ENCODE measurements around the gene PBX3.

Gene PBX3

DNA sequence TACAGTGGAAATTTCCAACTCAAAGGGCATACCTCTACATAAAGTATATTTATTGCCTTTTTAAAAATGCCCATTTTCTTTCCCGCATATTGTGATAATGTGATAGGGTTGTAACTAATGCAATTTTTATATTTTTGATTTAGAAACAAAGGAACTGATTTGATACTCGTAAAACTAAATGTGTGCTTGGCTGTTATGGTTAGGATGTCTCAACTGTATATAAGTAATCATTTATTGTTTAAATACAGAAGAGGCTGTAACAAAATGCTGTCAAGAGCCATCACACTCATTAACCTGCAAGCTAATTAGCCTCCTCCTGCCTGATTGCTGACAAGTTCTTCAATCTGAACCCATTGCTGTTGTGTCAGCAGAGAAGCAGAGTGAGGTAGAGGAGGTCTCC is 149.2 kb downstream of the PBX3 start:
- H3K4me3 ChIP-seq (ENCODE audit: control insufficient read depth, low read depth, low read length): no peak overlapping the region
- no peak for DNase-seq (ENCODE audit: low read depth)
- TF ChIP-seq, protein P1, sequence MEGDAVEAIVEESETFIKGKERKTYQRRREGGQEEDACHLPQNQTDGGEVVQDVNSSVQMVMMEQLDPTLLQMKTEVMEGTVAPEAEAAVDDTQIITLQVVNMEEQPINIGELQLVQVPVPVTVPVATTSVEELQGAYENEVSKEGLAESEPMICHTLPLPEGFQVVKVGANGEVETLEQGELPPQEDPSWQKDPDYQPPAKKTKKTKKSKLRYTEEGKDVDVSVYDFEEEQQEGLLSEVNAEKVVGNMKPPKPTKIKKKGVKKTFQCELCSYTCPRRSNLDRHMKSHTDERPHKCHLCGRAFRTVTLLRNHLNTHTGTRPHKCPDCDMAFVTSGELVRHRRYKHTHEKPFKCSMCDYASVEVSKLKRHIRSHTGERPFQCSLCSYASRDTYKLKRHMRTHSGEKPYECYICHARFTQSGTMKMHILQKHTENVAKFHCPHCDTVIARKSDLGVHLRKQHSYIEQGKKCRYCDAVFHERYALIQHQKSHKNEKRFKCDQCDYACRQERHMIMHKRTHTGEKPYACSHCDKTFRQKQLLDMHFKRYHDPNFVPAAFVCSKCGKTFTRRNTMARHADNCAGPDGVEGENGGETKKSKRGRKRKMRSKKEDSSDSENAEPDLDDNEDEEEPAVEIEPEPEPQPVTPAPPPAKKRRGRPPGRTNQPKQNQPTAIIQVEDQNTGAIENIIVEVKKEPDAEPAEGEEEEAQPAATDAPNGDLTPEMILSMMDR (conservative IDR thresholded peaks at IDR 0.05; ENCODE audit: control insufficient read depth, insufficient read depth, low read depth, low read length): no peak

GRCh38 chr9:125896964-125897363 is 149.8 kb downstream of the PBX3 start:
- DNase-seq (ENCODE audit: low read depth): no peak
- H3K4me3 ChIP-seq (ENCODE audit: control insufficient read depth, low read depth, low read length): no peak overlapping the region
- TF ChIP-seq, protein P1 (conservative IDR thresholded peaks at IDR 0.05; ENCODE audit: control insufficient read depth, insufficient read depth, low read depth, low read length): no peak

DNA sequence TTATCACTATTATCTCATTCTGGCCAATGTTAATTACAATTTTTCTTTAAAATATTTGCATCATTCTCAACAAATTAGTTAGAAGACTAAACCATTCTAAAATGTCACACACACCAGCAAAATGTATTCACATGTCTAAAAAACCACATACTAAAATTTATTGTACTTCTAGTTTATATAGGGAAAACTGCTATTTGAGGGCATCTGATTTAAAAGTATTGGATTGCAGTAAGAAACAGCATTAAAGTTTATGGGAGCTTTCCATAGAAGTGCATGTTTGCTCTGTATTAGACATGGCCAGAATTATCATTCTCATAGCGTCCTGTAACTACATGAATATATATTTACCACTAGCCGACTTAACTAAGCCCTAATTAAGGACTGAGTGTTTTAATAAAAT is 150.3 kb downstream of the PBX3 start:
- TF ChIP-seq, protein P1 (conservative IDR thresholded peaks at IDR 0.05; ENCODE audit: control insufficient read depth, insufficient read depth, low read depth, low read length): no peak
- no peak for DNase-seq (ENCODE audit: low read depth)
- H3K4me3 ChIP-seq (ENCODE audit: control insufficient read depth, low read depth, low read length): no peak overlapping the region

DNA sequence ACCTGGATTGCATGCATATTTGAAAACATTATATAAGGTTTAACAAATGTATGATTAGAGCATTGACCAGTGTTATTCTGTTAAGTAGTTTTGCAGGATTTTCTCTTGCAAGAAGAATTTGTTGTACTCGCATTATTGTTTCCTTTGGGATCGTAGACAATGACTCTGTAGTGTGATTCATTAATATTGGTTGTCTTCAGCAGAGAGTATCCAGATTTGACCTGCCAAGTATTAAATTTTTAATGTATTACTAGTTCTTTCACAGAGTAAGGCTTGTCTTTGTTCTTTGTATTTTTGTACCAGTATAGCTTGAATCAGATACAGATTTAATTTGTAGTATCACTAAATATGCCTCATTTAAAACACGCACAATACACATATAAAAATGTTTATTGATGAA is 155.0 kb downstream of the PBX3 start:
- TF ChIP-seq, protein P1 (conservative IDR thresholded peaks at IDR 0.05; ENCODE audit: control insufficient read depth, insufficient read depth, low read depth, low read length): no peak
- H3K4me3 ChIP-seq (ENCODE audit: control insufficient read depth, low read depth, low read length): no peak overlapping the region
- DNase-seq (ENCODE audit: low read depth): peak; percentile 57

DNA sequence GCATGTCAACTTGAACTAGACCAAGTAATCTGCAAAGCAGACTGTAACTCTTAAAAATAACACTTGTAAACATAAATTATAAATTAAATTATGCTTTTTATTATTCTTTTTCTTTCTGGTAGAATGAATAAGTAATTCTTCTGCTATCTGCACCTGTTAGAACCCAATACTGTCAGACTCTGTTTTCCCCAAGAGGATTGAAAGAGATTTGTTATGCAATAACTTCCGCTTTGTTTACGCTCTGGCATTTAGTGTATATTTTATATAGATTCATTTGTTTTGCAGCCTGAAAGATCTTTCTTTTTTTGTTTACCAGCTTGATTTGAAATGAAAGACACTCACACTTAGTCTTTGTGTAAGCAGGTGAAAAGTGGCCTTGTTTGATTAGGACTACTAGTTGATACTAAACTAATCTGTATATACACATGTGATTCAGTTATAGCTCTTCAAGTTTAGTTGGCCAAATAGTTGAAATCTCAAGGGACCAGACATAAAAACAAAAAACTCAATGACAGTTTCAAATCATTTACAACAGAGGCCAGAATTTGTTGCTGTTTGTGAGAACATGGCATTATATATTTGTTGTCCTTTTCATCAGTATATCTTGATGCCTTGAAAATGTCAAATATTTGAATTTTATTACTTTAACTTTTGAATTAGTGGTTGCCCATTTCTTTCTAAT is 155.8 kb downstream of the PBX3 start:
- TF ChIP-seq, protein P1 (conservative IDR thresholded peaks at IDR 0.05; ENCODE audit: control insufficient read depth, insufficient read depth, low read depth, low read length): no peak
- no peak overlapping the region for H3K4me3 ChIP-seq (ENCODE audit: control insufficient read depth, low read depth, low read length)
- no peak for DNase-seq (ENCODE audit: low read depth)

GRCh38 chr9:125904155-125904851 is 157.1 kb downstream of the PBX3 start:
- no peak for DNase-seq (ENCODE audit: low read depth)
- TF ChIP-seq, protein P1 (conservative IDR thresholded peaks at IDR 0.05; ENCODE audit: control insufficient read depth, insufficient read depth, low read depth, low read length): no peak

More at GRCh38 chr9:125904155-125904851, 157.1 kb downstream of the PBX3 start:
- H3K4me3 ChIP-seq (ENCODE audit: control insufficient read depth, low read depth, low read length): no peak overlapping the region

All from fibroblast of mammary gland (primary cell).